HG02798 (cell line): ENCODE results near the gene RNF130.
"Not testable (repeated sequence)": the region's sequence is repeated elsewhere in the genome, so short reads cannot be mapped to it uniquely, and the experiment has no call there.

Experiments used
- ATAC-seq: cut with Tn5 transposase; IDR thresholded peaks from one replicate; pipeline ENCODE4 v1.9.1; 2021; ENCODE audit warnings: mild to moderate bottlenecking; ENCODE audit not compliant: unreplicated experiment, poor library complexity

The RNF130 gene

DNA sequence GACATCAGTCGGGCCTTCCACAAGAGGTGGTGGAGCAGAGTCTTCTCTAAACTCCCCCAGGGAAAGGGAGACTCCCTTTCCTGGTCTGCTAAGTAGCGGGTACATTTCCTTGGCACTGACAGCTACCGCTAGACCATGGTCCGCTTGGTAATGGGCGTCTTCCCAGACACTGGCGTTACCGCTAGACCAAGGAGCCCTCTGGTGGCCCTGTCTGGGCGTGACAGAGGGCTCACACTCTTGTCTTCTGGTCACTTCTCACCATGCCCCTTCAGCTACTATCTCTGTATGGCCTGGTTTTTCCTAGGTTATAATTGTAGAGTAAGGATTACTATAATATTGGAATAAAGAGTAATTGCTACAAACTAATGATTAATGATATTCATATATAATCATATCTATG lies 81.0 kb downstream of the RNF130 start:
- not testable (repeated sequence) for ATAC-seq

DNA sequence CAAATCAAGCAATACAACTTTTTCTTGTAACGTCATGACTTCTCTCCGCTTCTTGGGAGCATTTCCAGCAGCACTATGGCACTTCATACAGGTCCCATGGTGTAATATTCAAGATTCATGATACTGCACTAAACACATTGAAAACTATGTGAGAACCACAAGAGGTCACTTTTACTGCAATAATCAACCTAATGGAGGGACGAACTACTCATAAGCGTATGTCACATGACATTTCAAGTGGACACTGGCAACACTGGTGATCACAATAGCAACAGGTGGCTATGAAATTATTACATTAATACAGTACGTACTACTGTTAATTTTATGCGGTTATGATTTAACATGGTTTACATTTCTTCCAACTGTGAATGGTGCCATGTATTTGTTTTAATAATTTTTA lies 85.2 kb downstream of the RNF130 start:
- ATAC-seq = no peak

DNA sequence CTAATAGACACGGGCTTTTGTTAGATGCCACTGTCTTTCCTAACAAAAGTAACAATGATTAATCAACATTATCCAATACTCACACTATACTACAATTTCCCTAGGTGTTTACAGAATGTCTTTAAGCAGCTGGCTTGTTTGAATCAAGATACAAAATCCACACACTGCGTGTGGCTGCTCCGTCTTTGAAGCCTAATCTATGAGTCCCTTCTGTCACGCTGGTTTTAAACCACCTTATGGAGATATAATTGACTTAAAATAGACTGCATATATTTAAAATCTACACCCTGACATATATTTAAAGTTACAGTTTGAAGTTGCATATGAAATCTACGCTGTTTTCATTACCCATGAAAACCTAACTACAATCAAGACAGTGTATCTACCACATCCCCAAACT lies 89.9 kb downstream of the RNF130 start:
- no peak for ATAC-seq

DNA sequence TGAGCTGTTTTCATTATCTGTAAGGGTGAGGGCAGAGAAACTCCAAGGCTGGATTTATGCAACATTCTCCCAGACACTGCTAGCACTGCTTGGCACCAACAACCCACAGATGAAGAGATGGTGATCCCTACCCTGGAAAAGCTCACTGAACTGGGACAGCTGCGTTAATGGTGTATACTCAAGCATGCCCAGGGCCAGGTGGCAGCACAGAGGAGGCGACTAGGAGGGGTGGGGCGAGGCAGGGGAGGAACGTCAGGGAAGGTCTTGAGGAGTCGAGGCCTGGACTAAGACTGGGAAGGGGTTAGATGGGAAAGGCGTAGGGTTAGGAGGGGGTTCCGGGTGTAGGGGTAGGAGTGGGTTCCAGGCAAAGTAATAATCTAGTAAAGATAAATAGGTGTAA lies 90.8 kb downstream of the RNF130 start:
- ATAC-seq = no peak

DNA sequence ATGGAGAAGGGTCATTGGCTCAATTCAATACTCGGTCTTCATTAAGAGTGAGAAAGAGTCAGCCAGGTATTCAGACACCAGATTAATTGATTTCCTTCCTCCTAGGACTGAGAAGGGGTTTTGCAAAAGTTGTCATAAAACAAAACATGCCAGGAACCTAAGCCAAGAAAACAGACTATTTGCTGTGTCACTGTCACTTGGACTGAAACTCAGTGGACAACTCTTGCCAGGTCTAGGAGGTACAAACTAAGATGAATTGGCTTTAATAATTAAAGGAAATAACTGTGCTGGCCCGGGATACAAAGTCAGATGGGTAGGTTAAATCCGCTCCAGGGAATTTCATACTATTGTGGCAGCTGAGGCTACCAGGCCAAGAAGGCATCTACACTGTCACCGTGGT lies 92.8 kb downstream of the RNF130 start:
- ATAC-seq = no peak

DNA sequence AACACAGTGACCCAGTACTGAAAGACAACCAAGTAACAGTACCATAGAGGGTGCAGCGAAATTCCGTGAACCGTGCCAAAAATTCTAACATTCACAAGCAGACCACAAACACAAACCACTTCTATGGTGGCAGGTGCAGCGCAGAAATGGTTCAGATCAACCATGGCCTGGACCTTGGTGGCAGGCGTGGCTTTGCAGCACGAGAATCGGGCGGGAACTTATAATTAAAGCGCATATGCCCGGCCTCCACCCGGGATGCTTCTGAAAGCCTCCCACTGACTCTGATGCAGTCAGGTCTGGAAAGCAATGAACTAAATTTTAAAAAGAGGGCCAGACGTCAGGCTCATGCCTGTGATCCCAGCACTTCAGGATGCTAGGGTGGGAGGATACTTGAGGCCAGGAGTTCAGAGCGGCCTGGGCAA lies 95.8 kb downstream of the RNF130 start:
- no peak for ATAC-seq

DNA sequence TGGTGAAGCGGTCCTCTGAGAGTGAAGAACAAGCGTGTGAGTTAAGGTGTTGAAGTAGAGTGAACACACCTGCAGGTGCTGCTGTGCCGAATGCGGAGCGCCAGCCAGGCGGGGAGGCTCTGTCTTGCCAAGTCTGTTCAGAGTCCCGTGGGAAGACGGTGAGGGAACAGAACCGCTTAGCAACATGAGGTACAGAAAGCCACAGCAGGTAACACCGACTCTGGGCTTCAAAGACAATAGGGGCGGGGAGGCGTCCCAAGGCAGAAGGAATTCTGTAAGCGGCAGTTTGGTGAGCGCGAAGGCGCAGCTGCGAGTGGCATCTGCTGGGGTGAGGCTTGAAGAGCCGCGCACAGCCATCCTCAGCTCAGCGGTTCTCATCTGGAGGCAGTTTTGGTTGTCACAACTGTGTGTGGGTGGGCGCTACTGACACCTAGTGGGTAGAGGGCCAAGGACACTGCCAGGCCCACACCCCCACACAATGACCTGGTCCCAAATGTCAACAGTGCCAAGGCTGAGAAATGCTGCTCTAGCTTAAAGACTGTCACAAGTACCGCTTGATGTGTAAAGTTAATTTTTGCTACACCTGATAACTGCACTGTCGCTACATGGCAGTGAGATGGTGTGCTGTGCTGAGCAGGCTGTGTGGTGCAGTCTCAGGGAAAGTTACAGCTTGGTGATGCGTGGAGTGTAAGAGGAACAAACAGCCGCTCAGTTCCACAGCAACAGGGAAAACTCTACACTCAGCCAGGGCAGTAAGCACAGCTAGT lies 96.4 kb downstream of the RNF130 start:
- peak; percentile 76 for ATAC-seq

DNA sequence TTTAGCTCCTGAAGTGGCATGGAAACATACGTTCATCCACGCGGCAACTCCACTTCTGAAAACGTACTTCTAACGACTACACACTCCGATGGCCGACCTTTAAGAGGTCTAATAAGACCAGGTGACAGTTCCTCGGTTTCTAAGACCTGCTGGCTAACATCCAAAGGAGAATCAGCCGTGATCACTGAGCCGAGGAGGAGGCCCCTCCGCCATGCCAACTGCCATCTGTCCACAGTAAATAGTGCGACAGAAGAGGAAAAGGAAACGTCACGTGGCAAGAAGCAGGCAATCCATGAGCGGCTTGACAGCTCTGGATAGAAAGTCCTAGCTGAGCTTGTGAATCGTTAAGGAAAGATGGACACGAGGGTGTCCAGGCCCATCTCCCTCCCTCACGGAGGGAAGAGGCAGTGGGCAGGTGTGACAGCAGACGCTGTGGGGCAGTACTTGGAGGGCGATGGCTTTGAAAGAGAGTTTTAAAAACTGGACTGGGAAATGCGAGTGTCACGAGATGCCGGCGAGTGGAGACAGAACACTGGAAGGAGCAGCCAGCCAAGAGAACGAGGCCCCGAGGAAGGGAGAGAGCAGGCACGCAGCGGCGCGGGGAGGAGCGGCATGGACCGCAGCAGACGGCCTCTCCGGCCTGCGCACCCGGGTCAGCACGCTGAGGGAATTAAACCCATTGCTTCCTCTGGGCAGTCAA lies 97.2 kb downstream of the RNF130 start:
- ATAC-seq = no peak

DNA sequence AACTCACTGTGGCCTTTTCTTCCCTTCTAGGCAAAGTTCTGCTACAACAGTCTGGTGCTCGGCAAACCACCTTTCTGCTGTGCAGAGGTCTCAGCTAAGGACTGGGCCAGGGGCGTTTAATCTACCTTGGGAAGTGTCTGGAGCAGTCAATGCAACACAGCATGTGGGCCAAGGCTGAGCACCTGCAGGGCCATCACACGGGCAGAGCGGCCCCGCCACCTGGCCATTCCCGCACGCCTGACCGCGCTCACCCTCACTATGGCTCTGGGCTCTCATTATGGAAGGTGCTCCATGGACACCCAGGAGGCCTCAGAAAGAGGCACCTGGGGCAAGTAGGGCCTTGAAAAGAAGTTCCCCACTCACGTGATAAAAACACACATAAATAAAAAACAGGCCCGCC lies 98.2 kb downstream of the RNF130 start:
- ATAC-seq = no peak

DNA sequence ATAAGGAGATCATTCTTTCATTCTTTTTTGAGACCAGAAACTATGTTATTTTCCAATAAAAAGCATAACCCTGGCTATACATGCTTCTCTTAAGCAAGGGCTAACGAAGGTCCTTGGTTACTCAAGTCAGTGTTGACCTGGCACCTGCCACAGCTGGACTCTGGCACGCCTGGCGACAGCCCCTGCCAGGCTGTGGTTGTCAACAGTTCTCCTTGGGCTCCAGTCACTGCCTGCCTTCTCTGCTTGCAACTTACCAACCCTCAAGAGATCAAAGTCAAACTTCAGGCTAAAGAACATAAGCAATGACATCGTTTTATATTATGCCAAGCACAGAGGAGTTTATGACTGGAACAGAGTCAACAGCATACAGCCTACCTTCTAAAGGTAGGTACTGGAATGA lies 102.4 kb downstream of the RNF130 start:
- no peak for ATAC-seq

DNA sequence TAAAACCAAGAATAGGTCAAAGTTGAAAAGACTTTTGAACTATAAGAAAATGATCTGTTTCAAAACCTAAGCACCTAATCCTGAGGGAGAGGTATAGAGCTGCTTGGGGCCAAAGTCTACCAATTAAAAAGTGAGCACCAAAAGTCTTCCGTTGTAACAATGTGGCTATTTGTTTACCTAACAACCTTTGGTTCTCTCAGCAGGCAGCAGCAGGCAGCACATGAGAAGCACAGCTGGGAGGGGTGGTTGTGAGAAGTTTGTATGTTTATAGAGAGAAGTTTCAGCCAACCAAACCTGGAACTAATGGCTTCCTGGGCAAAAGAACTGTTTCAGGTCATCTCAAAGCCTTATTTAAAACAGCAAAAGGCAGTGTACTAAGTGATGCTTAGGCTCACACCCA lies 104.1 kb downstream of the RNF130 start:
- no peak for ATAC-seq

DNA sequence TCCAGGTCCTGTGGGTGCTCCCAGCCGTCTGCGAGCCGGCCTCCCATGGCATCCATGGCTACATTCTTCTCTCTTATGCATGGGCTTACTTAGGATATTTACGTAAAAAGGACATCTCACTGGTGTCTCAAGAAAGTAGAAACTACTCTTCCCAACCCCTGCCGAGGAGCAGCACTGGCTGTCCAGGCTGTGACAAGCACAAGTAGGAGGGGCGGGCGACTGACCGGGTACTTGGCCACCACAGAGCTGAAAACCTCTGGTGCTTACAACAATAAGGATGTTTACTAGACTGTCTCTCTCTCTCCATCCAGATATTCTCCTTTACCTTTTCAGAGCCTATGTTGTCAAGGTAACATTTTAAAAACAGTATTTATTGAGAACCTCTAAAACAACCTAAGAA lies 107.5 kb downstream of the RNF130 start:
- no peak for ATAC-seq

DNA sequence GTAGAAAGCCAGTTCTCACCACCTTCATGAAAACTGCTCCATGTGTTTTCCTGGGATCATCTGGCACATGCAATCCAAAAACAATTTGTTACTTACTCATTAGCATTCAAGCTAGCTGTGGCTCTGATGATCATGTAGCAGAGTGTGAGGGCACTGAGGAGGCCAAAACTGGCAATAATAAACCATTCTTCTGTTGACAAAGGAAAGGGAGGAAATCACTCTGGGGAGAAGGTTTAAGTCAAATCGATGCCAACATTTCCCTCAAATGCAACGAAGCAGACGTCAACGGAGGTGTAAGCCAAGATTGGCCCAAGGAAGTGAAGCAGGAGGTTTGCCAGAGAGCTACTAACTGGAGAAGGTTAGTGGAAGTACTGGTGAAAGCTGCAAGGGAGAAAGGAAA lies 108.2 kb downstream of the RNF130 start:
- no peak for ATAC-seq

DNA sequence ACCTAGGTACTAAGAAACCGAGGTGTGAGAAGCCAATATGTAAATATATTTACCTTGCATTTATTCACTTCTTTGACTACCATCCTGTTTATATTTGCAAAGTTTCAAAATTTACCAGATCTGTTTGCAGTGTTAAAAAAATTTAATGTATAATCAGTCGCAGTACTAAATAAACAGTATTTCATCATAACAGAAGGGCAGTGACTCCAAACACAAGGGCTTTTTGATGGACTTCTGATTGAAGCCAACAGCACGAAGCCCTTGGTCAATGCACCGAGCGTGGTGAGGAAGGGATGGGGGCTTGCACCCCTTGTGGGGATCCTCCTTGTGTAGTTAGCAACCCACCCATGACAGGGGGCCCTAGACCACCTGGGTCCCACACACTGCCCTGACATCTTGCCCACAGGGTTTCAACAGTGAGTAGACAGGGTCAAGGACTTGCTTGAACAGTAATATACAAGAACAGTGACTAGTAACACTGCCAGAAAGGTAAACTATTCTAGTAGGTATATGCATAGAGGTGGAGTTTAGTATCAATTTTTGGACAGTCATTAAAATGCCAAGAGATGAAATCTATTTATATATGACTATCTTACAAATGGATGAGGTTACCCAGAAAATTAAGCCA lies 111.2 kb downstream of the RNF130 start:
- ATAC-seq = no peak

DNA sequence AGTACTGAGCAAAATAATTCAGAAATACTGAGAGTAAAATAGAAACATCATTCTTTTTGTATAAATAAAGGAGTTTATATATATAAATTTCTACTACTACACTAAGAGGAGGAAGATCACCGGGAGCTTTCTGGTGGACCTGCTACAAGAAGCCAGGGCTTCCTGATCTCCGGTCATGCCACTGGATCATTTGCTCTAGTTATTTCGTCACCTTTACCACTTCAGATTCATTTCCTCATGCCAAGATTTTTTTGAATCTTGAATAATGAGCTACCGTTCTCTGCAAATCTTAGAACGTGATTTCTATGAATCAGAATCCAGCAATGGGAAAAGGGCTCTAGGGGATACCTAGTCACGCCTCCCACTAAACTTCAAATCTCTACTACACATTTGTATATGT lies 111.9 kb downstream of the RNF130 start:
- ATAC-seq = no peak

DNA sequence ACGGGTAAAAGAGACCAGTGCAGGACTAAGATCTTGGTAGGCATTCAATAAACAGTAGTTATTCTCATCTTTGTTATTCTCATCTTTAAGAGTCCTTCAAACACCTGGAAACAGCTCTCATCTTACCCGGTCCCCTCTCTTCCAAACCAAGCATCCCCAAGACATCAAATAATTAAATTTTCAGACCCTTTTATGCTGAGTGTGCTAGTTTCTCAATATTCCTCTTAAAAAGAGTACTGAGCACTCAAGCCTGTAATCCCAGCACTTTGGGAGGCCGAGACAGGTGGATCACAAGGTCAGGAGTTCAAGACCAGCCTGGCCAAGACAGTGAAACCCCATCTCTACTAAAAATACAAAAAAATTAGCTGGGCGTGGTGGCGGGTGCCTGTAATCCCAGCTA lies 112.4 kb downstream of the RNF130 start:
- ATAC-seq = not testable (repeated sequence)

DNA sequence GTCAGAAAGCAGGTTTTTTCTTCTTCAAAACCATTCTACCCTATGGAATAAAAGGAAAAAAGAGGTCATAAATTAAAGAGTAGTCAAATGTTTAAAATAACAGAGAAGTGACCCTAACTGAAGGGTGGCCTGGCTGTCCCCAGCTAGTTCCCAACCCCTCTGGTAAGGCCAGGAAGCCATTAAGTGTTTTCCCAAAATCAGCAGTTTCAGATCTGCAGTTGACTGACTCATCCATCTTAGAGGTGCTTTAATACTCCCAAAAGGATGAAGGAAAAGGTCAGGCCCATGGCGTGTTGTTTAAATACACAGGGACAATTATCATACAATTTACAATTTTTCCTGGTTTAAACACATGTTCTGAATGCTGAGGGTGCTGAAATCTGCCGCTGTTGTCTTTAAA lies 115.9 kb downstream of the RNF130 start:
- no peak for ATAC-seq

DNA sequence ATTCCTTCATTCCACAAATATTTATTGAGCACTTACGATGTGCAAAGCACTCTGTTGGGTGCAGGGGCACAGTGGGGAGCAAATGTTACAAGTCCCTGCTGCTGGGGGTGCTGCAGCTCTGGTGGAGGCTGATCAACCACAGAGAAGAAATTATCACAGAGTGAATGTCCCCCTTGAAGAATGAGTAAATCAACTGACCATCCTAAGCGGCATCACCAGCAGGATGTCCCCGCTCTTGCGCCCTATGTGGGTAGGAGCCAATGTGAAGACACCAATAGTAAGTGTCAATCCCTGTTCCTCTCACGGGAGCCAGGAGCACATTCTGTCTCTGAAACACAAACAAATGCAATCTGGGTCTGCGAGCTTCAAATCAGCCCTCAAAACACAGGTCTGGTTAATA lies 116.5 kb downstream of the RNF130 start:
- ATAC-seq = no peak

DNA sequence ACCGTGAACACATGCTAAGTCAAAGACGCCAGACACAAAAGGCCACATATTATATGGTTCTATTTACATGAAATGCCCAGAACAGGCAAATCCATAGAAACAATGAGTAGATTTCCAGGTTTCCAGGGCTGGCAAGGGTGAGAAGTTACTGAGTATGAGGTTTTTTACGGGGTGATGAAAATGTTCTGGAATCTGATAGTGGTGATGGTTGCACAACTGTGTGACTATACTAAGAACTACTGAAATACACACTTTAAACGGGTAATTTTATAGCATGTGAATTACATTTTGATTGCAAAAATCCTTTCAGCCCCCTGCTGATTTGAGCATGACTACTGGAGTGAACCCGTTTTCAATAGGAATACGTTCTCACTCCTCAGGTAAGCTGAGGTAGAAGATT lies 117.1 kb downstream of the RNF130 start:
- no peak for ATAC-seq

DNA sequence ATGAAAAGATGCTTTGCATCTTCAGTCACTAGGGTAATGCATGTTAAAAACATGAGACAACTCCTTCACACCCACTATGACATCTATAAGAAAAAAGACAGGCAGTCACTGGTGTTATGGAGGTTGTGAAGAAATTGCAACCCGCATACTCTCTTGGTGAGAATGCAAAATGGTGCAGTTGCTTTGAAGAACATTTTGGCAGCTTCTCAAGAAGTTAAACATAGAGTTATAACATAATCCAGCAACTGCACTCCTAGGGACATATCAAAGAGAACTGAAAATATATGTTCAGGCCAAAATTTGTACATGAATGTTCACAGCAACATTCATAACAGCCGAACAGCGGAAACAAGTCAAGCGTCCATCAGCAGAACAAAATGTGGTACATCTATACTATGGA lies 117.6 kb downstream of the RNF130 start:
- ATAC-seq = no peak

DNA sequence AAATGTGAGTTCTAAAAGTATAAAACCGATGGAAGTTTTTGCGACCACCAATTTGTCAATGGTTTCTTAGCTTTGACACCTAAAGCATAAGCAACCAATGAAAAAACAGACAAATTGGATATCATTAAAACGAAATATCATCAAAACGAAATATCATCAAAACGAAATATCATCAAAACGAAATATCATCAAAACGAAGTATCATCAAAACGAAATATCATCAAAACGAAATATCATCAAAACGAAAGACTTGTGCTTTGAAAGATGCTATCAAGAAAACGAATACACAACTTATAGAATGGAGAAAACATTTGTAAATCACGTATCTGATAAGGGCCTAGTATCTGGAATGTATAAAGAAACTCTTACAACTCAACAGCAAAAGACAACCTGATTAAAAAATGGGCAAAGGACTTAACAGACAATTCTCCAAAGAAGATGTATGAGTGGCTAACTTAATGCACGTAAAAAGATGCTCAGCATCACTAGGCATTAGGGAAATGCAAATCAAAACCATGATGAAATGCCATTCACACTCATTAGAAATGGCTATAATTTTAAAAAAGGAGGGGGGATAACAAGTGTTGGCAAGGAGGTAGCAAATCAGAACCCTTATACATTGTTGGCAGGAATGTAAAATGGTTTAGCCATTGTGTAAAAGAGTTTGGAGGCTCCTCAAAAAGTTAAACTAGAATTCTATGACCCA lies 134.4 kb downstream of the RNF130 start:
- ATAC-seq = no peak
